HL-60 (cell line): ENCODE results near the gene WDR91.

Experiments used
- DNase-seq, 2 experiments: peaks; one replicate each; pipeline ENCODE4 v3.0.0-alpha.2; 2010 to 2020; ENCODE audit warnings: low read depth in 1 of 2, low spot score in 1 of 2
- H3K27ac ChIP-seq: fragments of 250-450 bp; sonication (Bioruptor Pico); replicated peaks from 2 replicates; pipeline ENCODE4 v1.5.1; 2020; ENCODE audit warnings: mild to moderate bottlenecking, moderate library complexity
- H3K27me3 ChIP-seq: fragments of 250-450 bp; sonication (Bioruptor Pico); 2 replicates; pipeline ENCODE4 v1.5.1; 2021; ENCODE audit warnings: mild to moderate bottlenecking, moderate library complexity; ENCODE audit not compliant: insufficient read depth, poor library complexity, severe bottlenecking
- H3K4me3 ChIP-seq: replicated peaks from 2 replicates; pipeline ENCODE4 v1.5.1; 2011; ENCODE audit warnings: mild to moderate bottlenecking, control low read depth, low read length; ENCODE audit not compliant: insufficient read depth
- GABPA ChIP-seq: IDR thresholded peaks from 2 replicates; pipeline ENCODE4 v1.6.1; 2012; ENCODE audit warnings: low read depth
- POLR2AphosphoS5 ChIP-seq: IDR thresholded peaks from 2 replicates; pipeline ENCODE4 v1.6.1; 2012; ENCODE audit warnings: low read depth
- REST ChIP-seq: IDR thresholded peaks from 2 replicates; pipeline ENCODE4 v1.6.1; 2012; ENCODE audit warnings: low read depth; ENCODE audit not compliant: insufficient replicate concordance
- SPI1 ChIP-seq: IDR thresholded peaks from 2 replicates; pipeline ENCODE4 v1.6.1; 2012; ENCODE audit warnings: low read depth, mild to moderate bottlenecking, borderline replicate concordance
- TF ChIP-seq, protein P1 (sequence below): IDR thresholded peaks from one replicate; pipeline ENCODE4 v1.5.1; 2011; ENCODE audit warnings: low read length, control low read depth, inconsistent platforms; ENCODE audit not compliant: insufficient read depth

WDR91 gene

DNA sequence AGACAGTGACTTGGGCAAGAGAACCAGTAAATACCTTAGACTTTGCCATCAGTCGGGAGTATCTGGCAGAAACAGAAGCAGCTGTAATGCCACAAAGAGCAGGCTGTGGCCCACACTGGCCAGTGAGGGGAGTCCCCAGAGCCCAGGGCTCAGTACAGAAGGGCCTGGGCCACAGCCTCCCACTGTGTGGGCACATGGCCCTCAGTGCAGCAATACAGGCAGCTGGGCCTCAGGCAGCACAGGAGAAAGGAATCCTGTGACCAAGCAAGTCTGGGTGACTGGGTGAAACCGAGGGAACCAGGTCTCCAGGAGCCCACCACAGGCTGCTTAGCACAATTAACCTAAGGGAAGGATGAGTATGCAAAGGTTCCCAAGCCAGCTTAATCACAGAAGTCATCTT lies 14.0 kb downstream of the WDR91 start:
- no peaks in the 10 kb centered on the region for H3K27me3 ChIP-seq
- no peak overlapping the region for H3K27ac ChIP-seq
- H3K4me3 ChIP-seq, result no peak overlapping the region
- TF ChIP-seq, protein P1, sequence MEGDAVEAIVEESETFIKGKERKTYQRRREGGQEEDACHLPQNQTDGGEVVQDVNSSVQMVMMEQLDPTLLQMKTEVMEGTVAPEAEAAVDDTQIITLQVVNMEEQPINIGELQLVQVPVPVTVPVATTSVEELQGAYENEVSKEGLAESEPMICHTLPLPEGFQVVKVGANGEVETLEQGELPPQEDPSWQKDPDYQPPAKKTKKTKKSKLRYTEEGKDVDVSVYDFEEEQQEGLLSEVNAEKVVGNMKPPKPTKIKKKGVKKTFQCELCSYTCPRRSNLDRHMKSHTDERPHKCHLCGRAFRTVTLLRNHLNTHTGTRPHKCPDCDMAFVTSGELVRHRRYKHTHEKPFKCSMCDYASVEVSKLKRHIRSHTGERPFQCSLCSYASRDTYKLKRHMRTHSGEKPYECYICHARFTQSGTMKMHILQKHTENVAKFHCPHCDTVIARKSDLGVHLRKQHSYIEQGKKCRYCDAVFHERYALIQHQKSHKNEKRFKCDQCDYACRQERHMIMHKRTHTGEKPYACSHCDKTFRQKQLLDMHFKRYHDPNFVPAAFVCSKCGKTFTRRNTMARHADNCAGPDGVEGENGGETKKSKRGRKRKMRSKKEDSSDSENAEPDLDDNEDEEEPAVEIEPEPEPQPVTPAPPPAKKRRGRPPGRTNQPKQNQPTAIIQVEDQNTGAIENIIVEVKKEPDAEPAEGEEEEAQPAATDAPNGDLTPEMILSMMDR, result no peak
- TF ChIP-seq POLR2AphosphoS5, result no peak
- TF ChIP-seq SPI1, result no peak
- TF ChIP-seq REST, result no peak
- TF ChIP-seq GABPA, result no peak
- no peak for DNase-seq

DNA sequence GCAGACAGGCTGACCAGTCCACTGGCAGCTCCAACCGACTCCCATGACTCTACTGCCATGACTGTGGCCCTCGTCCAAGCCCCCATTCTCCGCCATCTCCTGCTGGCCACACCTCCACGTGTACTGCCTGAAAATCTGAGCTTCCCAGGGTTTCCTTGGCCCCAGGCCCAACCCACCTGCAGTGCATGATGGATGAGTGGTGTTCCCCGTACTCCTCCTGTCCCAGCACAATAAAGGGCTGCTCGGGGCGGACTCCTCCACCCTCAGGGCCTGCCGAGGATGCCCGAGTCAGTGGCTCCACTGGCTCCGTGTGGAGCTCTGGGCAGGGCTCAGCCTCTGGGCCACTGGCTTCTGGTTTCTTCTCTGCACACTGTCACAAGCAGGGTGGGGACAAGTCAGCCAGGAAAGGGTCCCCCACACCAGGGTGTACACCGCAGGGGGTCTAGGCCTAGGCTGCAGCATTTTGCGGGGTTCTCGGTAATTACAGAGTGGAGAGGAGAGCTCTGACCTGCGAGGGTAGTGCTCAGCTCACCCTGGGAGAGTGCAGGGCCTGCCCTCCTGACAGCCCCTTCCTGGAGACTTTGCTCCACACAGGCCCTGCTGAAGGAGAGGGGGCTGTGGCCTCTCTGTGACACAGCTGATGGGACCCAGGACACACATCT lies 15.2 kb downstream of the WDR91 start:
- TF ChIP-seq POLR2AphosphoS5, result no peak
- Histone ChIP-seq H3K4me3 (no peak overlapping the region), H3K27me3 (no peaks in the 10 kb centered on the region), H3K27ac (no peak overlapping the region)
- DNase-seq, result no peak

- TF ChIP-seq, protein P1, result no peak
- no peak for TF ChIP-seq POLR2AphosphoS5
- no peak for TF ChIP-seq GABPA
- no peak for TF ChIP-seq SPI1
- no peak for TF ChIP-seq REST
- H3K27ac ChIP-seq, result no peak overlapping the region
- H3K27me3 ChIP-seq, result no peaks in the 10 kb centered on the region
- no peak for DNase-seq
- no peak overlapping the region for H3K4me3 ChIP-seq
Observed at GRCh38 chr7:135195156-135195555, 16.2 kb downstream of the WDR91 start.

GRCh38 chr7:135194494-135195095 lies 16.7 kb downstream of the WDR91 start:
- Histone ChIP-seq H3K4me3 (no peak overlapping the region), H3K27me3 (no peaks in the 10 kb centered on the region), H3K27ac (no peak overlapping the region)
- DNase-seq, result no peak
- TF ChIP-seq GABPA, result no peak
- TF ChIP-seq POLR2AphosphoS5, result no peak
- TF ChIP-seq SPI1, result no peak
- TF ChIP-seq, protein P1, result no peak
- no peak for TF ChIP-seq REST
